Stomach (tissue), 9 donors: Measurements from ENCODE around the gene ASB7. TPM values are rescaled to one million over a fixed set of nuclear protein-coding genes. Genes with fewer than 3 reads are reported as not detected.

Source experiments
- DNase-seq, 2 donors: peaks; one replicate each; pipeline versions ENCODE4 v3.0.0 to v3.0.0-alpha.2; 2013 to 2019
- H3K27ac ChIP-seq, 5 donors: fragments of 200-600 bp in 4 of 5; sonication (generic) in 4 of 5; one replicate each; pipeline ENCODE4 v1.5.1; 2013 to 2019; ENCODE audit warnings: mild to moderate bottlenecking in 1 of 5, moderate library complexity in 1 of 5
- H3K27me3 ChIP-seq, 3 donors: fragments of 200-600 bp; sonication (generic); one replicate each; pipeline ENCODE4 v1.5.1; 2017 to 2019; ENCODE audit warnings: mixed run types in 1 of 3
- H3K36me3 ChIP-seq, 4 donors: fragments of 200-600 bp; sonication (generic); 1 replicate in 3 of 4; 2 replicates in 1 of 4; pipeline ENCODE4 v1.5.1; 2016 to 2019
- H3K4me1 ChIP-seq, 4 donors: fragments of 200-600 bp; sonication (generic); one replicate each; pipeline ENCODE4 v1.5.1; 2016 to 2019
- H3K4me3 ChIP-seq, 4 donors: fragments of 200-600 bp; sonication (generic) in 3 of 4; one replicate each; pipeline ENCODE4 v1.5.1; 2016 to 2019; ENCODE audit warnings: mild to moderate bottlenecking in 1 of 4
- H3K9me3 ChIP-seq, 4 donors: fragments of 200-600 bp; sonication (generic); one replicate each; pipeline ENCODE4 v1.5.1; 2016 to 2019
- EP300 ChIP-seq: sonication (generic); formaldehyde crosslinking; IDR thresholded peaks from one replicate; pipeline ENCODE4 v1.6.1; 2017; ENCODE audit warnings: antibody characterized with exemption
- POLR2A ChIP-seq, 4 donors: fragments of 450-650 bp; IDR thresholded peaks; one replicate each; pipeline ENCODE4 v1.6.1; 2016; ENCODE audit warnings: antibody characterized with exemption in 4 of 4, control low read depth in 2 of 4, mild to moderate bottlenecking in 1 of 4, moderate library complexity in 1 of 4
- POLR2AphosphoS5 ChIP-seq, 3 donors: sonication (generic); formaldehyde crosslinking; IDR thresholded peaks; one replicate each; pipeline ENCODE4 v1.6.1; 2016; ENCODE audit warnings: antibody characterized with exemption in 3 of 3
- WGBS, 5 donors: extraction: QIAGEN DNeasy Blood & Tissue Kit in 3 of 5; methylation state at CpG; one replicate each; pipeline versions ENCODE4 v1.1.5 to v1.1.7; 2013 to 2018; 5-methylcytosine and 5-hydroxymethylcytosine counted together
- intact Hi-C: fragments of 100-400 bp; cut with DNase I; formaldehyde crosslinking; loops from one replicate; pipeline ENCODE4 v1.15.1; 2023; ENCODE audit warnings: low total_unique reads
- polyA plus RNA-seq, 3 donors: library from polyadenylated mRNA; stranded (reverse); fragments of 200-250 nt; gene quantifications; one replicate each; pipeline ENCODE4 v1.2.3, GENCODE V29; 2013
- total RNA-seq, 5 donors: library from RNA; depleted of rRNA; stranded (reverse); fragments of >200 nt; gene quantifications; one replicate each; pipeline versions ENCODE4 v1.1.0 to v1.2.3, GENCODE V29; 2014 to 2016
- TF ChIP-seq, protein P1 (sequence below), 7 experiments: fragments of 450-650 bp in 4 of 7; fragments of 200-600 bp in 3 of 7; sonication (generic) in 3 of 7; IDR thresholded peaks; one replicate each; pipeline ENCODE4 v1.5.1; 2016 to 2019; ENCODE audit warnings: antibody characterized with exemption in 7 of 7, control low read depth in 2 of 7, mild to moderate bottlenecking in 1 of 7
- donor health status: healthy with polysubstance abuse.
- donor health status: Bipolar disorder and iron deficiency.
- donor health status: healthy.

Gene ASB7
- total and polyA plus RNA-seq, 8 donors = 2.8 to 73.9 (median 10.9) TPM

DNA sequence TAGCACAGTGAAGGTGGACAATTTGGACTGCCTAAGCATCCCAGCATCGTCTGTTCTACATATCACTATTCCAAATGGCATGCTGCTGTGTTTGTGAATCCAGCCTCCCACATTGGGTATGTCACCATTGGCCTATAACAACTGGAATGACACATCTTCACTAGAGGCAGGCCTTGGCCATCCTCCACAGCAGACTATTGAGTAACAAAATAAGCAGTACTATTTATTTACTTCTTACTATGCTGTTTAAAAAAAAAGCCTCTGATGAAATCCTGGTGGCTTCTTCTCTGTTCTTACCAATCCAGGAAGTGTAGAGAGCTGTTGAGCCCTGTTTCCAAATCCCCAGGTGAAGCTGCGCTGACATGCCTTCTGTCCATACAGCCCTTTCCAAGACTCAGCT lies 43.1 kb upstream of the ASB7 start:
- intact Hi-C loops = no loop called here
- peaks cover 0 to 5% (median 0%) of the 10 kb centered on the region in 4 donors for H3K4me1 ChIP-seq

DNA sequence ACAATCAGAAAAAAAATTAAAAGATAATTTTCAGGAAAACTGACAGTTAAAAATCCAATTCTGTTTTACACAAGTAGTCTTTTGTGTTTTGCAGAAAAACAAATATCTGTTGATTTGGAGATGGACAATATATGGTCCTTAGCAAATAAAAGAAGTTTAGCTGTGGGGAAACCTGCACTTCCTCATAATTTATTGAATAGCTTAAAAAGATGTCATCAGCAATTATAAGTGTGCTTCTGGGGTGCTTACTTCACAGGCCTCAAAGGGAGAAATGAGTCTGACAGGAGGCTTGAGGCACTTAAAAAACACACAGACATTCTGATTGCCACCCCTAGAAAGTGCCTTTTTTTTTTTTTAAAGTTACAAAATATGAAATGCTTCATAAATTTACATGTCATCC lies 42.1 kb upstream of the ASB7 start:
- H3K27ac ChIP-seq = no peak overlapping the region
- H3K36me3 ChIP-seq = peaks cover 0 to 11% (median 0%) of the 10 kb centered on the region in 4 donors
- H3K27me3 ChIP-seq = no peaks in the 10 kb centered on the region
- H3K9me3 ChIP-seq = no peaks in the 10 kb centered on the region
- DNase-seq = no peak
- intact Hi-C loops = loop anchor here (10.0 kb wide), 1 partner anchor 216 kb away; the partner anchor contains the start of gene ADAMTS17
- TF ChIP-seq POLR2A (IDR thresholded peaks at IDR 0.05) (no peak), POLR2AphosphoS5 (IDR thresholded peaks at IDR 0.05) (no peak), EP300 (no peak)
- TF ChIP-seq, protein P1, sequence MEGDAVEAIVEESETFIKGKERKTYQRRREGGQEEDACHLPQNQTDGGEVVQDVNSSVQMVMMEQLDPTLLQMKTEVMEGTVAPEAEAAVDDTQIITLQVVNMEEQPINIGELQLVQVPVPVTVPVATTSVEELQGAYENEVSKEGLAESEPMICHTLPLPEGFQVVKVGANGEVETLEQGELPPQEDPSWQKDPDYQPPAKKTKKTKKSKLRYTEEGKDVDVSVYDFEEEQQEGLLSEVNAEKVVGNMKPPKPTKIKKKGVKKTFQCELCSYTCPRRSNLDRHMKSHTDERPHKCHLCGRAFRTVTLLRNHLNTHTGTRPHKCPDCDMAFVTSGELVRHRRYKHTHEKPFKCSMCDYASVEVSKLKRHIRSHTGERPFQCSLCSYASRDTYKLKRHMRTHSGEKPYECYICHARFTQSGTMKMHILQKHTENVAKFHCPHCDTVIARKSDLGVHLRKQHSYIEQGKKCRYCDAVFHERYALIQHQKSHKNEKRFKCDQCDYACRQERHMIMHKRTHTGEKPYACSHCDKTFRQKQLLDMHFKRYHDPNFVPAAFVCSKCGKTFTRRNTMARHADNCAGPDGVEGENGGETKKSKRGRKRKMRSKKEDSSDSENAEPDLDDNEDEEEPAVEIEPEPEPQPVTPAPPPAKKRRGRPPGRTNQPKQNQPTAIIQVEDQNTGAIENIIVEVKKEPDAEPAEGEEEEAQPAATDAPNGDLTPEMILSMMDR (IDR thresholded peaks at IDR 0.05) = no peak
- H3K4me1 ChIP-seq = peaks cover 0 to 5% (median 0%) of the 10 kb centered on the region in 4 donors
- H3K4me3 ChIP-seq = no peak overlapping the region

More for the DNA sequence above, 43.1 kb upstream of the ASB7 start:
- no peak overlapping the region for H3K4me3 ChIP-seq
- peak overlapping the region in 2 of 5 donors; percentile 32 to 35 for H3K27ac ChIP-seq
- peaks cover 0 to 11% (median 0%) of the 10 kb centered on the region in 4 donors for H3K36me3 ChIP-seq
- peak in 1 of 2 donors; percentile 28 for DNase-seq
- no peaks in the 10 kb centered on the region for H3K27me3 ChIP-seq
- H3K9me3 ChIP-seq = no peaks in the 10 kb centered on the region
- TF ChIP-seq POLR2AphosphoS5 (IDR thresholded peaks at IDR 0.05) (peak in 2 of 3 donors; percentile 24 to 31), POLR2A (IDR thresholded peaks at IDR 0.05) (no peak)
- 75 to 88% (median 83%) methylated on average over 2 of the region's 2 CpGs for WGBS, 5 donors

DNA sequence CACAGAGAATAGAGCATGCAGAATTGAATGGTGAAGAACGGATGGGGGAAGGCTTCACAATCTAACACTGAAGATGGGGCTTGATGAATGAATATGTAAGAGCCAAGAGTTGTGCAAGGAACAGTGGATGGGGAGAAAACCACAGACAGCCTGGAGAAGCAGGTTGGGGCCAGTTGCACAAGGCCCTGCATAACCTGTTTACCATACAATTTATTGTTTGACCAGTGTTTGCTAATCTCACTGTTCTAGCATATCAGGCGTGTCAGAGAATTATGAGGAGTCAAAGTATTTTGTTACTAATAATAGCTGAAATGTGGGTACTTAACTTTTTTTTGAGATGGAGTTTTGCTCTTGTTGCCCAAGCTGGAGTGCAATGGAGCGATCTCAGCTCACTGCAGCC lies 36.8 kb upstream of the ASB7 start:
- intact Hi-C loops = loop anchor here (10.0 kb wide), 1 partner anchor 221 kb away; the partner anchor contains the start of gene ADAMTS17
- no peaks in the 10 kb centered on the region for H3K9me3 ChIP-seq
- TF ChIP-seq, protein P1 (IDR thresholded peaks at IDR 0.05) = no peak
- TF ChIP-seq POLR2A (IDR thresholded peaks at IDR 0.05) = no peak
- TF ChIP-seq POLR2AphosphoS5 (IDR thresholded peaks at IDR 0.05) = no peak
- TF ChIP-seq EP300 = no peak
- no peak for DNase-seq
- WGBS, 5 donors = 65 to 88% (median 76%) methylated on average over 3 of the region's 3 CpGs
- no peaks in the 10 kb centered on the region for H3K4me1 ChIP-seq
- no peak overlapping the region for H3K27ac ChIP-seq
- H3K36me3 ChIP-seq = peaks cover 0 to 28% (median 21%) of the 10 kb centered on the region in 4 donors
- H3K4me3 ChIP-seq = no peak overlapping the region
- no peaks in the 10 kb centered on the region for H3K27me3 ChIP-seq

DNA sequence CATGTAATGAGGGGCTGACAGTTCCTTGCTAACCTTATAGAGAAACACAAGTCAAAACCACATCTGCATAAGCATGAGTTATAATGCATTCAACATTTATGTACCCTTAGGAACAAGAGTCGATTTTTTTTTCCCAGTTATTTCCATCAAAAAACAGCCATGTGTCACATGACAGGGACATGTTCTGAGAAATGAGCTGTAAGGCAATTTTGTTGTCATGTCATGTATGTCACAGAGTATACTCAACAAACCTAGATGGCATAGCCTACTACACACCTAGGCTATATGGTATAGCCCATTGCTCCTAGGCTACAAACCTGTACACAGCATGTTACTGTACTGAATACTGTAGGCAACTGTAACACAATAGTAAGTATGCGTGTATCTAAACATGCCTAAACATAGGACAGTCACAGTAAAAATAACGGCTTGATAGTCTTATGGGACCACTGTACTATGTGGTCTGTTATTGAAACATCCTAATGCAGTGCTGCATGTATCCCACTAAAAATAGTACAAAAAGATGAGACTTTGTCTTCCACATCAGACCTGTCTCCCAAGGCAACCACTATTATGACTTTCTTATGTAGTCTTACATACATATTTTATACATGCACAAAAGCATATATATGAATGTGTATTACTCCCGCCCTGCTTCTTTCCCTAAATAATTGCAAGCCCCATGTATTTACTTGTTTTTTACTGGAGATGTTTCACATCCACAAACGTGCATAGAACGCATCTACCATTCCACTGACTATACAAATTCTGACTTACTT lies 35.4 kb upstream of the ASB7 start:
- Histone ChIP-seq H3K36me3 (peaks cover 0 to 40% (median 28%) of the 10 kb centered on the region in 4 donors), H3K9me3 (no peaks in the 10 kb centered on the region), H3K27me3 (no peaks in the 10 kb centered on the region), H3K27ac (no peak overlapping the region), H3K4me3 (no peak overlapping the region), H3K4me1 (peaks cover 0 to under 1% (median 0%) of the 10 kb centered on the region in 4 donors)
- DNase-seq = no peak
- intact Hi-C loops = loop anchor here (10.0 kb wide), 1 partner anchor 222 kb away; the partner anchor contains the start of gene ADAMTS17
- TF ChIP-seq, protein P1 (IDR thresholded peaks at IDR 0.05) = no peak
- TF ChIP-seq POLR2AphosphoS5 (IDR thresholded peaks at IDR 0.05) (no peak), POLR2A (IDR thresholded peaks at IDR 0.05) (no peak), EP300 (no peak)
- 92 to 99% (median 94%) methylated on average over 6 of the region's 6 CpGs for WGBS, 5 donors
